ENCODE measurements around the gene FSHB. TPM values are rescaled to one million over a fixed set of nuclear protein-coding genes. Genes with fewer than 3 reads are reported as not detected.
"Not testable (repeated sequence)": the region's sequence is repeated elsewhere in the genome, so short reads cannot be mapped to it uniquely, and the experiment has no call there.

The FSHB gene
- total and polyA plus RNA-seq, 4 donors: not detected

GRCh38 chr11:30202989-30203388, 27.8 kb upstream of the FSHB start:
- not testable (repeated sequence) for H3K4me1 ChIP-seq (ENCODE audit: control insufficient read depth in 4 of 4, insufficient read depth in 4 of 4, low read length in 3 of 4); H3K9me3 ChIP-seq (ENCODE audit: control insufficient read depth in 4 of 4, low read length in 3 of 4); H3K4me3 ChIP-seq (ENCODE audit: low read depth in 1 of 3, low read length in 3 of 3); H3K36me3 ChIP-seq (ENCODE audit: control insufficient read depth in 4 of 4, insufficient read depth in 3 of 4, low read depth in 1 of 4, low read length in 3 of 4); H3K27me3 ChIP-seq (ENCODE audit: control insufficient read depth in 4 of 4, insufficient read depth in 4 of 4, low read length in 3 of 4); H3K9ac ChIP-seq (ENCODE audit: low read depth in 1 of 2, low read length in 2 of 2); DNase-seq (ENCODE audit: low spot score); H3K27ac ChIP-seq (ENCODE audit: low read depth in 1 of 2, low read length in 2 of 2)
- 83% methylated on average over 6 of the region's 6 CpGs for WGBS

DNA sequence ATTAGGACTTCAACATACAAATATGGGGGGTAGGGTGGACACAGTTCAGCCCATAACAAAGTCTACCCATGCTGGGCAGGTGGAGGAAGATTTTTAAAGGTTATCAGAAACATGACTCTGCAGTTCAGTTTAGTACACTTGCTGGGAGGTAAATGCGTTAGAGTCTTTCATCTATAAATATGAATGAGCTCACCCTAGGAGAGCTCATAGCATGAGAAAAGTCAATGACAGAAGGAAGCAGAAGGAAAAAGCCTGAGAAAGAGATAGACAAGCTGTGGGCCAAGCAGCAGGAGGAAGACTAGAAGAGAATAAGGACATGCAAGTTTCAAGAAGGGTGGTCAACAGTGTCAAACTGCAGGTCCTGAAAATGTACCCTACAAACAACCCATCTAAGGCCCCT, 27.0 kb upstream of the FSHB start:
- Histone ChIP-seq H3K9me3 (ENCODE audit: control insufficient read depth in 4 of 4, low read length in 3 of 4) (no peaks in the 10 kb centered on the region), H3K27me3 (ENCODE audit: control insufficient read depth in 4 of 4, insufficient read depth in 4 of 4, low read length in 3 of 4) (peaks cover 0 to 3% (median 0%) of the 10 kb centered on the region in 4 donors), H3K4me3 (ENCODE audit: low read depth in 1 of 3, low read length in 3 of 3) (no peak overlapping the region), H3K4me1 (ENCODE audit: control insufficient read depth in 4 of 4, insufficient read depth in 4 of 4, low read length in 3 of 4) (no peaks in the 10 kb centered on the region), H3K27ac (ENCODE audit: low read depth in 1 of 2, low read length in 2 of 2) (no peak overlapping the region), H3K36me3 (ENCODE audit: control insufficient read depth in 4 of 4, insufficient read depth in 3 of 4, low read depth in 1 of 4, low read length in 3 of 4) (no peaks in the 10 kb centered on the region), H3K9ac (ENCODE audit: low read depth in 1 of 2, low read length in 2 of 2) (no peak overlapping the region)
- 64% methylated on average over 1 of the region's 1 CpG for WGBS
- DNase-seq (ENCODE audit: low spot score): no peak
- TF ChIP-seq FOXA2 (IDR thresholded peaks at IDR 0.05) (no peak), REST (IDR thresholded peaks at IDR 0.05) (no peak), HNF4G (IDR thresholded peaks at IDR 0.05) (no peak), TAF1 (conservative IDR thresholded peaks at IDR 0.05) (no peak), GABPA (IDR thresholded peaks at IDR 0.05 in 1 of 2, conservative IDR thresholded peaks at IDR 0.05 in 1 of 2) (no peak), NR2F2 (IDR thresholded peaks at IDR 0.05) (no peak), RXRA (IDR thresholded peaks at IDR 0.05) (no peak), EGR1 (IDR thresholded peaks at IDR 0.05; ENCODE audit: low read depth in 2 of 2) (no peak), ZBTB33 (IDR thresholded peaks at IDR 0.05) (no peak), FOXA1 (IDR thresholded peaks at IDR 0.05) (no peak), SP1 (IDR thresholded peaks at IDR 0.05) (no peak), HNF4A (conservative IDR thresholded peaks at IDR 0.05) (no peak), RAD21 (IDR thresholded peaks at IDR 0.05) (no peak), JUND (IDR thresholded peaks at IDR 0.05) (no peak), YY1 (IDR thresholded peaks at IDR 0.05) (no peak), CTCF (IDR thresholded peaks at IDR 0.05; ENCODE audit: low read depth, low read length, missing input control) (no peak)
- TF ChIP-seq, protein P1, sequence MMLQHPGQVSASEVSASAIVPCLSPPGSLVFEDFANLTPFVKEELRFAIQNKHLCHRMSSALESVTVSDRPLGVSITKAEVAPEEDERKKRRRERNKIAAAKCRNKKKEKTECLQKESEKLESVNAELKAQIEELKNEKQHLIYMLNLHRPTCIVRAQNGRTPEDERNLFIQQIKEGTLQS (IDR thresholded peaks at IDR 0.05): no peak
- TF ChIP-seq, protein P2, sequence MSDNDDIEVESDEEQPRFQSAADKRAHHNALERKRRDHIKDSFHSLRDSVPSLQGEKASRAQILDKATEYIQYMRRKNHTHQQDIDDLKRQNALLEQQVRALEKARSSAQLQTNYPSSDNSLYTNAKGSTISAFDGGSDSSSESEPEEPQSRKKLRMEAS (IDR thresholded peaks at IDR 0.05): no peak

Data from liver (tissue), 9 donors.